WTC11 (cell line): Measurements from ENCODE around the gene PCBP1. TPM values are rescaled to one million over a fixed set of nuclear protein-coding genes. Genes with fewer than 3 reads are reported as not detected.
A peak's percentile ranks its signal among the peaks of the same experiment; 100 is the strongest.
"Not testable (repeated sequence)": the region's sequence is repeated elsewhere in the genome, so short reads cannot be mapped to it uniquely, and the experiment has no call there.

Experiments
- ATAC-seq: fragments of 200-7000 bp; cut with Tn5 transposase; 2 replicates; pipeline ENCODE4 v1.10.0; 2021; ENCODE audit warnings: mild to moderate bottlenecking, moderate library complexity
- CTCF ChIA-PET: fragments of 300-600 bp; sonication (Branson Sonifier 250); formaldehyde crosslinking; loops from one replicate; lab custom pipeline; 2021; ENCODE audit warnings: antibody characterized with exemption; lab: Charles Lee
- POLR2A ChIA-PET: fragments of 350-600 bp; sonication (Branson Sonifier 250); formaldehyde crosslinking; loops from one replicate; lab custom pipeline; 2021; ENCODE audit warnings: antibody characterized with exemption; lab: Charles Lee
- DNase-seq: peaks from one replicate; pipeline ENCODE4 v3.0.0; 2021; ENCODE audit warnings: low spot score
- H3K27ac Mint-ChIP-seq: 2 replicates; pipeline ENCODE4 v1.8.0; 2021; ENCODE audit warnings: mixed read lengths
- H3K27me3 Mint-ChIP-seq: 2 replicates; pipeline ENCODE4 v1.8.0; 2021; ENCODE audit warnings: low read depth, mild to moderate bottlenecking, moderate library complexity, mixed read lengths
- H3K36me3 Mint-ChIP-seq: 2 replicates; pipeline ENCODE4 v1.8.0; 2021; ENCODE audit warnings: mixed read lengths
- H3K4me1 Mint-ChIP-seq: 2 replicates; pipeline ENCODE4 v1.8.0; 2022; ENCODE audit warnings: mixed read lengths
- H3K4me3 Mint-ChIP-seq: 2 replicates; pipeline ENCODE4 v1.8.0; 2021; ENCODE audit warnings: mild to moderate bottlenecking, moderate library complexity, mixed read lengths
- H3K9me3 Mint-ChIP-seq: 2 replicates; pipeline ENCODE4 v1.8.0; 2021; ENCODE audit warnings: mixed read lengths
- ATF1 ChIP-seq: sonication (generic); formaldehyde crosslinking; IDR thresholded peaks from 2 replicates; pipeline ENCODE4 v1.8.1; 2023; ENCODE audit warnings: mild to moderate bottlenecking, moderate library complexity, missing genetic modification reagents
- CBFB ChIP-seq: sonication (generic); formaldehyde crosslinking; IDR thresholded peaks from 2 replicates; pipeline ENCODE4 v1.8.1; 2022; ENCODE audit warnings: mild to moderate bottlenecking, low read depth, missing genetic modification reagents
- ELF4 ChIP-seq: sonication (generic); formaldehyde crosslinking; IDR thresholded peaks from 2 replicates; pipeline ENCODE4 v1.8.1; 2022; ENCODE audit warnings: low read depth, mild to moderate bottlenecking, moderate library complexity, missing genetic modification reagents
- ETV6 ChIP-seq: sonication (generic); formaldehyde crosslinking; IDR thresholded peaks from 2 replicates; pipeline ENCODE4 v1.8.1; 2022; ENCODE audit warnings: mild to moderate bottlenecking, missing genetic modification reagents
- GTF2I ChIP-seq: fragments of 250-450 bp; sonication (Bioruptor Pico); conservative IDR thresholded peaks from 2 replicates; pipeline ENCODE4 v1.4.0; 2021; ENCODE audit warnings: mild to moderate bottlenecking
- KAT7 ChIP-seq: sonication (generic); formaldehyde crosslinking; IDR thresholded peaks from 2 replicates; pipeline ENCODE4 v1.8.1; 2023; ENCODE audit warnings: missing genetic modification reagents, mild to moderate bottlenecking, borderline replicate concordance
- NFATC4 ChIP-seq: fragments of 250-450 bp; sonication (Bioruptor Pico); IDR thresholded peaks from 2 replicates; pipeline ENCODE4 v1.9.0; 2021; ENCODE audit warnings: mild to moderate bottlenecking
- NFE2L1 ChIP-seq: sonication (generic); formaldehyde crosslinking; IDR thresholded peaks from 2 replicates; pipeline ENCODE4 v1.8.1; 2023; ENCODE audit warnings: missing genetic modification reagents
- SOX15 ChIP-seq: fragments of 250-450 bp; sonication (Bioruptor Pico); IDR thresholded peaks from 2 replicates; pipeline ENCODE4 v1.9.0; 2021; ENCODE audit warnings: mild to moderate bottlenecking
- SP1 ChIP-seq: sonication (generic); formaldehyde crosslinking; conservative IDR thresholded peaks from 2 replicates; pipeline ENCODE4 v1.8.1; 2022; ENCODE audit warnings: missing genetic modification reagents
- ZNF416 ChIP-seq: fragments of 250-450 bp; sonication (Bioruptor Pico); IDR thresholded peaks from 2 replicates; pipeline ENCODE4 v1.9.0; 2021; ENCODE audit warnings: mild to moderate bottlenecking, inconsistent platforms
- ZNF671 ChIP-seq: fragments of 250-450 bp; sonication (Bioruptor Pico); IDR thresholded peaks from 2 replicates; pipeline ENCODE4 v1.8.0; 2021; ENCODE audit warnings: mild to moderate bottlenecking
- total RNA-seq: library from RNA; stranded (reverse); gene quantifications from 3 replicates; pipeline ENCODE4 v1.2.3, GENCODE V29; 2021
- TF ChIP-seq, protein P1 (sequence below): fragments of 250-450 bp; sonication (Bioruptor Pico); IDR thresholded peaks from 2 replicates; pipeline ENCODE4 v2.1.2; 2022; ENCODE audit warnings: mild to moderate bottlenecking, moderate library complexity
- TF ChIP-seq, protein P2 (sequence below): sonication (generic); formaldehyde crosslinking; IDR thresholded peaks from 2 replicates; pipeline ENCODE4 v1.8.1; 2022; ENCODE audit warnings: mild to moderate bottlenecking, moderate library complexity, missing genetic modification reagents
- TF ChIP-seq, protein P3 (sequence below): sonication (generic); formaldehyde crosslinking; IDR thresholded peaks from 2 replicates; pipeline ENCODE4 v1.8.1; 2022; ENCODE audit warnings: low read depth, mild to moderate bottlenecking, moderate library complexity, missing genetic modification reagents, borderline replicate concordance
- TF ChIP-seq, protein P4 (sequence below): sonication (generic); formaldehyde crosslinking; IDR thresholded peaks from 2 replicates; pipeline ENCODE4 v1.8.1; 2023; ENCODE audit warnings: mild to moderate bottlenecking, missing genetic modification reagents, moderate library complexity

Gene PCBP1
- total RNA-seq, 1 experiment from 2014 or later, result 489 TPM

DNA sequence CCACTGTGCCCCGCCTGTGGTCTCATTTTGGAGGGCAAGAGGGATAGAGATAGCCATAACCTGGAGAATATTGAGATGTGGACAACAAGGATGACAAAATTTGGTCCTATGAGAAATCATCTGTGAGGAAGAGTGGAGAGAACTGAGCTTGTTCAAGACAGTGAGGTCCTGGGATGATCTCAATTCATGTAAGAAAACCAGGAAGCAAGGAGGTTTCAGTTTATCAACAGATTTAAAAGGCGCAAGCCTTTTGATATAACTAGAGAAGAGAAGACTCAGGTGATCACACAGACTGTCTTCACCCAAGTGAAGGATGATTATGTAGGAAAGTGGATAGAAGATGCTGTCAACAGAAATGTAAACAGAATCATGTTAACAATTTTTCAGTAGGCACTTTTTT, 39.1 kb downstream of the PCBP1 start:
- no peaks in the 10 kb centered on the region for H3K36me3 Mint-ChIP-seq
- H3K4me3 Mint-ChIP-seq, result peak overlapping the region; percentile 97
- POLR2A ChIA-PET, result no interaction called here
- no peaks in the 10 kb centered on the region; the same call in 1 of the 2 replicates for H3K27me3 Mint-ChIP-seq
- TF ChIP-seq ZNF416 (CRISPR knock-in tag) (no peak), ATF1 (CRISPR knock-in tag) (no peak), ETV6 (CRISPR knock-in tag) (no peak), NFE2L1 (CRISPR knock-in tag) (no peak)
- TF ChIP-seq, protein P1, sequence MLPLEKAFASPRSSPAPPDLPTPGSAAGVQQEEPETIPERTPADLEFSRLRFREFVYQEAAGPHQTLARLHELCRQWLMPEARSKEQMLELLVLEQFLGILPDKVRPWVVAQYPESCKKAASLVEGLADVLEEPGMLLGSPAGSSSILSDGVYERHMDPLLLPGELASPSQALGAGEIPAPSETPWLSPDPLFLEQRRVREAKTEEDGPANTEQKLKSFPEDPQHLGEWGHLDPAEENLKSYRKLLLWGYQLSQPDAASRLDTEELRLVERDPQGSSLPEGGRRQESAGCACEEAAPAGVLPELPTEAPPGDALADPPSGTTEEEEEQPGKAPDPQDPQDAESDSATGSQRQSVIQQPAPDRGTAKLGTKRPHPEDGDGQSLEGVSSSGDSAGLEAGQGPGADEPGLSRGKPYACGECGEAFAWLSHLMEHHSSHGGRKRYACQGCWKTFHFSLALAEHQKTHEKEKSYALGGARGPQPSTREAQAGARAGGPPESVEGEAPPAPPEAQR (CRISPR knock-in tag), result no peak
- TF ChIP-seq, protein P2, sequence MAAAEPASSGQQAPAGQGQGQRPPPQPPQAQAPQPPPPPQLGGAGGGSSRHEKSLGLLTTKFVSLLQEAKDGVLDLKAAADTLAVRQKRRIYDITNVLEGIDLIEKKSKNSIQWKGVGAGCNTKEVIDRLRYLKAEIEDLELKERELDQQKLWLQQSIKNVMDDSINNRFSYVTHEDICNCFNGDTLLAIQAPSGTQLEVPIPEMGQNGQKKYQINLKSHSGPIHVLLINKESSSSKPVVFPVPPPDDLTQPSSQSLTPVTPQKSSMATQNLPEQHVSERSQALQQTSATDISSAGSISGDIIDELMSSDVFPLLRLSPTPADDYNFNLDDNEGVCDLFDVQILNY (CRISPR knock-in tag), result no peak
- H3K4me1 Mint-ChIP-seq, result peaks cover 48% of the 10 kb centered on the region
- H3K9me3 Mint-ChIP-seq, result no peaks in the 10 kb centered on the region
- CTCF ChIA-PET, result interaction anchor here (0.8 kb wide), 1 partner anchor 23 kb away, joined by 4 read pairs; no protein-coding TSS in a partner anchor
- peak overlapping the region; percentile 46; the same call in 1 of the 2 replicates for H3K27ac Mint-ChIP-seq
- ATAC-seq, result no peak
- DNase-seq, result no peak

DNA sequence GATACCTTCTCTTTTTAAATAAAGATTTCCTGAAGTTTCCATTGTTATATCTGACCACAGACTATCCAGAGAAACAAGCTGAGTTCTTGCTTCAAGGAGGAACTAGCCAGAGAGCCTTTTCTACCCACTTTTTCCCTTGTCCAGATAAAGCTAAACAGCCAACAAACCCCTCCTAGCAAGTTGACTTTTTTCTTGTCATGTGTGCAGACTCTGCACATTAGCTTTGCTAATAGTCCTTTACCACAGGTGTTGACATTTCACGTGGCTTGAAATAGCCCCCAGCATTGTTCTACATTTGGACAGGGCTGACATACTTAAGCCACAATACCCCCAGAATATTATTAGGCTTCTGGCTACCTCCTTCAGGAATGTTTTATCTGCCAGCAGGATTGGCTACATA, 40.7 kb downstream of the PCBP1 start:
- no peak for ATAC-seq
- 0 out of 2 replicates have a peak overlapping the region, but pooled peaks have one; percentile 3 for H3K27ac Mint-ChIP-seq
- TF ChIP-seq, protein P3, sequence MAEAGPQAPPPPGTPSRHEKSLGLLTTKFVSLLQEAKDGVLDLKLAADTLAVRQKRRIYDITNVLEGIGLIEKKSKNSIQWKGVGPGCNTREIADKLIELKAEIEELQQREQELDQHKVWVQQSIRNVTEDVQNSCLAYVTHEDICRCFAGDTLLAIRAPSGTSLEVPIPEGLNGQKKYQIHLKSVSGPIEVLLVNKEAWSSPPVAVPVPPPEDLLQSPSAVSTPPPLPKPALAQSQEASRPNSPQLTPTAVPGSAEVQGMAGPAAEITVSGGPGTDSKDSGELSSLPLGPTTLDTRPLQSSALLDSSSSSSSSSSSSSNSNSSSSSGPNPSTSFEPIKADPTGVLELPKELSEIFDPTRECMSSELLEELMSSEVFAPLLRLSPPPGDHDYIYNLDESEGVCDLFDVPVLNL (CRISPR knock-in tag), result no peak
- TF ChIP-seq SOX15 (CRISPR knock-in tag), result no peak
- no peak for TF ChIP-seq KAT7 (CRISPR knock-in tag)
- DNase-seq, result no peak
- H3K4me3 Mint-ChIP-seq, result no peak overlapping the region
- CTCF ChIA-PET, result interaction anchor here (1.3 kb wide), 1 partner anchor 15 kb away, joined by 3 read pairs; no protein-coding TSS in a partner anchor
- POLR2A ChIA-PET, result interaction anchor here (0.5 to 1.1 kb wide), 4 partner anchors 8 to 214 kb away, joined by 3 to 4 read pairs (median 4); partner anchors contain the start of gene MXD1
- H3K4me1 Mint-ChIP-seq, result peaks cover 46% of the 10 kb centered on the region
- no peaks in the 10 kb centered on the region for H3K9me3 Mint-ChIP-seq
- no peaks in the 10 kb centered on the region; the same call in 1 of the 2 replicates for H3K27me3 Mint-ChIP-seq
- no peaks in the 10 kb centered on the region for H3K36me3 Mint-ChIP-seq

DNA sequence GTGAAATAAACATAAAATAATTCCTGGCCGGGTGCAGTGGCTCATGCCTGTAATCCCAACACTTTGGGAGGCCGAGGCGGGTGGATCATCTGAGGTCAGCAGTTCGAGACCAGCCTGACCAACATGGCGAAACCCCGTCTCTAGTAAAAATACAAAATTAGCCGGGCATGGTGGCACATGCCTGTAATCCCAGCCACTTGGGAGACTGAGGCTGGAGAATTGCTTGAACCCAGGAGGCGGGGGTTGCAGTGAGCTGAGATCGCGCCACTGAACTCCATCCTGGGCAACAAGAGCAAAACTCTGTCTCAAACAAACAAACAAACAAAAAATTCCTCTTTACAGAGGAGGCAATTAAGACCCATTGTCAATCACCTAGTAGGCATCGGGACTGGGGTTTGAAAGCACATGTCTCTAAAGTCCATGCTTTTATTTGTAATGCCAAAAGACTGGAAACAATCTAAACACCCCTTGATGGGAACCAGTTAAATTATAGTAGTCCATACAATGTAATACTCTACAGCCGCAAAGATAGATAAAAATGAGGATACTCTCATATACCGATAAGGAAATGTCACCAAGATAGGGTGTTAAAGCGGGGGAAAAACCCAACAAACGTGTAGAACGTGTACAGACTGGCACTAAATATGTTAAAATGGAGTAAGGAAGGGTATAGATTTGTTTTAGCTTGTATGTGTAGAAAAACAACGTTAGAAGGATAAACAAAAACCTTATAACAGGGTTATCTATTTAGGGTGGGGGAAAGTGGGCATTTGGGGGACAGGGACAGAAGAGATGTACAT, 44.3 kb downstream of the PCBP1 start:
- H3K4me3 Mint-ChIP-seq, result not testable (repeated sequence)
- CTCF ChIA-PET, result interaction anchor here (0.8 kb wide), 1 partner anchor 10 kb away, joined by 3 read pairs; no protein-coding TSS in a partner anchor

DNA sequence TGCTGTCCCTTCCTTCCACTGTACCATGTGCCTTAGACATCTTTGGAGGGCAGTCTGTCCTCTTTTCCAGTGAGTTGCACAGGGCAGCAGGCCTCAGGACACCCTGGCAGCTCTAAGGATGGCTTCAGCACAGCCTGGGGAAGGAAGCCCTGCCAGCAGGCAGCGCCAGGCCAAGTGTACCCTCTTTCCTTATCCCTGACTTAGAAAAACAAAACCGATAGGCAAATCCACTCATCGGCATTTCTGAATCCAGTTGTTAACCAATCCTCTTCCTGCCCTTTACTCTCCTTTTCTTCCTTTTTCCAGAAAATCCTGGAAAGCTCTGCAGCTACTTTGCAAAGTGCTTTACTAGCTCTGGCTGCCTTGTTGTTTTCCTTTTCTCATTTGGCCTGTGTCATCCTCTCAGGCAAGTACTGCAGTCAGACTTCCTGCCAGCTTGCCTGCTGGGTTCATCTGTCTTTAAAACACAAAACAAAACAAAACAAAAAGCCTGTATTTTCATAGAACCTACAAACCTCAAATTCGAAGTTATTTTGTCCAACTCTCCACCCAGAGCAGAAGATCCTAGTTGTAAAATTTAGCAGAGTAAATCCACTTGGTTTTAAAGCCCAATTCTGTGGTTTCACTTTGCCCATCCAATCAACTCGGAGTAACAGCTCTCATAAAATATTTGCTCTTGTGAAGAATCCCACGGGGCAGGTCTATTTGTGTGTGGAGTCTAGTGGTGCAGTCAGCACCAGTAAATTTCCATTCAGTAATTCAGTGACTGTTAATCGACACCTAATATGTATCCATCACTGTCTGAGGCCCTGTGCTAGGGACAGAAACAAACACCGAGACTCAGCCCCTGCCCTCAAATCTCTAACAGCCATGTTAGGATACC, 45.2 kb downstream of the PCBP1 start:
- Mint-ChIP-seq H3K4me1 (peaks cover 40% of the 10 kb centered on the region), H3K4me3 (no peak overlapping the region)
- no peak for DNase-seq

More for the DNA sequence above, 44.3 kb downstream of the PCBP1 start:
- Mint-ChIP-seq H3K27ac (peak overlapping the region; percentile 27; the same call in 1 of the 2 replicates), H3K4me1 (peaks cover 41% of the 10 kb centered on the region)
- H3K36me3 Mint-ChIP-seq, H3K9me3 Mint-ChIP-seq, H3K27me3 Mint-ChIP-seq, ATAC-seq, DNase-seq, POLR2A ChIA-PET: not testable (repeated sequence)

More for the DNA sequence above, 45.2 kb downstream of the PCBP1 start:
- no peaks in the 10 kb centered on the region for H3K27me3 Mint-ChIP-seq
- ChIA-PET POLR2A (interaction anchor here (0.8 kb wide), 1 partner anchor 8 kb away, joined by 4 read pairs; no protein-coding TSS in a partner anchor), CTCF (interaction anchor here (0.5 to 2.1 kb wide), 6 partner anchors 9 to 141 kb away, joined by 3 to 6 read pairs (median 3); no protein-coding TSS in a partner anchor)
- H3K36me3 Mint-ChIP-seq, result no peaks in the 10 kb centered on the region
- ATAC-seq, result peak; percentile 70
- no peaks in the 10 kb centered on the region for H3K9me3 Mint-ChIP-seq
- H3K27ac Mint-ChIP-seq, result peak overlapping the region; percentile 96
- TF ChIP-seq ATF1 (CRISPR knock-in tag) (no peak), ZNF671 (CRISPR knock-in tag) (no peak), SP1 (CRISPR knock-in tag) (no peak), SOX15 (CRISPR knock-in tag) (no peak), CBFB (no peak), GTF2I (CRISPR knock-in tag) (no peak), NFATC4 (CRISPR knock-in tag) (no peak), ELF4 (CRISPR knock-in tag) (no peak)
- TF ChIP-seq, protein P4, sequence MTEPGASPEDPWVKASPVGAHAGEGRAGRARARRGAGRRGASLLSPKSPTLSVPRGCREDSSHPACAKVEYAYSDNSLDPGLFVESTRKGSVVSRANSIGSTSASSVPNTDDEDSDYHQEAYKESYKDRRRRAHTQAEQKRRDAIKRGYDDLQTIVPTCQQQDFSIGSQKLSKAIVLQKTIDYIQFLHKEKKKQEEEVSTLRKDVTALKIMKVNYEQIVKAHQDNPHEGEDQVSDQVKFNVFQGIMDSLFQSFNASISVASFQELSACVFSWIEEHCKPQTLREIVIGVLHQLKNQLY (CRISPR knock-in tag), result no peak
